KMS-11 (cell line): ENCODE measurements around the gene SCNN1B.

Source experiments
- H2AFZ ChIP-seq: fragments of 200-600 bp; sonication (generic); 2 replicates; pipeline ENCODE4 v1.6.1; 2016; ENCODE audit warnings: antibody characterized with exemption, mixed run types, low read depth
- H3K27ac ChIP-seq: fragments of 200-600 bp; sonication (generic); 2 replicates; pipeline ENCODE4 v1.6.1; 2016; ENCODE audit warnings: mild to moderate bottlenecking, mixed run types
- H3K27me3 ChIP-seq: fragments of 200-600 bp; sonication (generic); 2 replicates; pipeline ENCODE4 v1.6.1; 2017; ENCODE audit warnings: mild to moderate bottlenecking, low read depth, mixed run types, moderate library complexity; ENCODE audit not compliant: insufficient read depth
- H3K36me3 ChIP-seq: fragments of 200-600 bp; sonication (generic); 2 replicates; pipeline ENCODE4 v1.6.1; 2017; ENCODE audit warnings: mild to moderate bottlenecking, mixed run types; ENCODE audit not compliant: insufficient read depth
- H3K4me1 ChIP-seq: fragments of 200-600 bp; sonication (generic); 2 replicates; pipeline ENCODE4 v1.6.1; 2016; ENCODE audit warnings: mild to moderate bottlenecking, low read depth, mixed run types; ENCODE audit not compliant: poor library complexity, severe bottlenecking
- H3K4me2 ChIP-seq: fragments of 200-600 bp; sonication (generic); 2 replicates; pipeline ENCODE4 v1.7.0; 2016; ENCODE audit warnings: mild to moderate bottlenecking, mixed run types
- H3K4me3 ChIP-seq: fragments of 200-600 bp; sonication (generic); IDR thresholded peaks from 2 replicates; pipeline ENCODE4 v1.6.1; 2017; ENCODE audit warnings: low read depth, low read length, mixed read lengths; ENCODE audit not compliant: insufficient read depth
- H3K79me2 ChIP-seq: fragments of 200-600 bp; sonication (generic); 2 replicates; pipeline ENCODE4 v1.6.1; 2016; ENCODE audit warnings: low read depth, mixed run types; ENCODE audit not compliant: insufficient read depth
- H3K9ac ChIP-seq: fragments of 200-600 bp; sonication (generic); 2 replicates; pipeline ENCODE4 v1.6.1; 2016; ENCODE audit warnings: mild to moderate bottlenecking, mixed run types
- H4K20me1 ChIP-seq: fragments of 200-600 bp; sonication (generic); 2 replicates; pipeline ENCODE4 v1.6.1; 2016; ENCODE audit warnings: mild to moderate bottlenecking, mixed run types; ENCODE audit not compliant: insufficient read depth
- CTCF ChIP-seq: fragments of 200-600 bp; sonication (generic); conservative IDR thresholded peaks from 2 replicates; pipeline ENCODE4 v1.6.1; 2017; ENCODE audit warnings: low read depth, mild to moderate bottlenecking, antibody characterized with exemption, low read length, moderate library complexity, mixed read lengths

Gene SCNN1B

GRCh38 chr16:23356941-23357340 is 54.8 kb downstream of the SCNN1B start:
- H2AFZ ChIP-seq: no peak overlapping the region
- no peak overlapping the region for H3K4me2 ChIP-seq
- TF ChIP-seq CTCF: no peak

GRCh38 chr16:23357761-23358290 is 55.7 kb downstream of the SCNN1B start:
- Histone ChIP-seq H3K4me2 (no peak overlapping the region), H2AFZ (no peak overlapping the region), H3K27ac (no peak overlapping the region), H3K9ac (no peak overlapping the region), H3K36me3 (no peaks in the 10 kb centered on the region), H3K79me2 (no peaks in the 10 kb centered on the region), H3K4me3 (no peak overlapping the region), H4K20me1 (no peaks in the 10 kb centered on the region), H3K27me3 (no peaks in the 10 kb centered on the region), H3K4me1 (peaks cover 69% of the 10 kb centered on the region)
- no peak for TF ChIP-seq CTCF

More at GRCh38 chr16:23356941-23357340, 54.8 kb downstream of the SCNN1B start:
- Histone ChIP-seq H3K79me2 (no peaks in the 10 kb centered on the region), H3K9ac (no peak overlapping the region), H3K27ac (no peak overlapping the region), H3K36me3 (no peaks in the 10 kb centered on the region), H3K4me3 (no peak overlapping the region), H3K4me1 (peaks cover 67% of the 10 kb centered on the region), H3K27me3 (no peaks in the 10 kb centered on the region), H4K20me1 (no peaks in the 10 kb centered on the region)

GRCh38 chr16:23359092-23359760 is 57.1 kb downstream of the SCNN1B start:
- Histone ChIP-seq H3K4me1 (peaks cover 71% of the 10 kb centered on the region), H3K27me3 (no peaks in the 10 kb centered on the region), H4K20me1 (no peaks in the 10 kb centered on the region), H3K36me3 (no peaks in the 10 kb centered on the region), H3K9ac (no peak overlapping the region), H3K27ac (no peak overlapping the region), H2AFZ (no peak overlapping the region), H3K4me3 (no peak overlapping the region), H3K4me2 (no peak overlapping the region), H3K79me2 (no peaks in the 10 kb centered on the region)
- no peak for TF ChIP-seq CTCF

GRCh38 chr16:23362460-23363317 is 60.6 kb downstream of the SCNN1B start:
- Histone ChIP-seq H3K36me3 (no peaks in the 10 kb centered on the region), H2AFZ (no peak overlapping the region), H4K20me1 (no peaks in the 10 kb centered on the region), H3K27me3 (no peaks in the 10 kb centered on the region), H3K4me1 (peaks cover 95% of the 10 kb centered on the region), H3K4me3 (no peak overlapping the region), H3K79me2 (no peaks in the 10 kb centered on the region), H3K9ac (no peak overlapping the region), H3K27ac (no peak overlapping the region; the same call in 1 of the 2 replicates), H3K4me2 (no peak overlapping the region; the same call in 1 of the 2 replicates)
- no peak for TF ChIP-seq CTCF
